GM12874 (cell line): Measurements from ENCODE around the gene C16orf89.

ENCODE experiments used
- CTCF ChIP-seq: IDR thresholded peaks from 2 replicates; pipeline ENCODE4 v1.5.1; 2011; ENCODE audit warnings: low read depth, mild to moderate bottlenecking, control low read depth, low read length, moderate library complexity; ENCODE audit not compliant: insufficient read depth

C16orf89 gene

GRCh38 chr16:5005916-5006315 is 59.8 kb downstream of the C16orf89 start:
- no peak for TF ChIP-seq CTCF

GRCh38 chr16:5004311-5004710 is 61.4 kb downstream of the C16orf89 start:
- no peak for TF ChIP-seq CTCF

DNA sequence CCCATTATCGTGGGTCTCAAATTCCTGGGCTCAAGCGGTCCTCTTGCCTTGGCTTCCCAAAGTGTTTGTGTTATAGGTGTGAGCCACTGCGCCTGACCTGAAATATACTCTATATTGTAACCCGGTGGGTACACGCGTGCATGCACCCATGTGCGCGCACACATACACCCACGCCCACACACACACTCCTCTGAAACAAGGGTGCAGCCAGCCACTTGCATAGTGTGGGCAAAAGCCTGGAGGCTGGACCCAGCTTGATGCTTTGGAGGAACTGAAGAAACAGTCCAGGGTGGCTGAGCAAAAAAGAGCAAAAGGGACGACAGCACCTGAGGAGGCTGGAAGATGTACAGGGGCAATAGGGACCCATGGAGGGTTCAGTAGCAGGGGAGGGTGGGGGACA is 61.9 kb downstream of the C16orf89 start:
- TF ChIP-seq CTCF = no peak

DNA sequence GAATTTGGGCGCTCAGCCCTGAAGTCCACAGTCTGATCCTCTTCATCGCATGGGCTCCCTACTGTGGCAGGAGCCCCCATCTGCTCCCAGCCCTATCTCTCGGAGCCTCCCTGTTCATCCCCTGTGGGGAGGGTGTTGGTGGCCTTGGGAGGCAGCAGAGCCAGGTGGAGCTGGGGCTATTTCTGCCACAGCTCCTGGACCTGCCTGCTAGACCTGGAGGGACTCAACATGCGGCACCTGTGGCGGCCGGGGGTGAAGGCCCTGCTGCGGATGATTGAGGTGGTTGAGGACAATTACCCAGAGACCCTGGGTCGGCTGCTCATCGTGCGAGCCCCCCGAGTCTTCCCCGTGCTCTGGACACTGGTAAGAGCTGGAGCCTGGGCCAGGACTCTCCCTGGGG is 62.5 kb downstream of the C16orf89 start:
- TF ChIP-seq CTCF = no peak

GRCh38 chr16:5002699-5003143 is 63.0 kb downstream of the C16orf89 start:
- TF ChIP-seq CTCF = no peak

DNA sequence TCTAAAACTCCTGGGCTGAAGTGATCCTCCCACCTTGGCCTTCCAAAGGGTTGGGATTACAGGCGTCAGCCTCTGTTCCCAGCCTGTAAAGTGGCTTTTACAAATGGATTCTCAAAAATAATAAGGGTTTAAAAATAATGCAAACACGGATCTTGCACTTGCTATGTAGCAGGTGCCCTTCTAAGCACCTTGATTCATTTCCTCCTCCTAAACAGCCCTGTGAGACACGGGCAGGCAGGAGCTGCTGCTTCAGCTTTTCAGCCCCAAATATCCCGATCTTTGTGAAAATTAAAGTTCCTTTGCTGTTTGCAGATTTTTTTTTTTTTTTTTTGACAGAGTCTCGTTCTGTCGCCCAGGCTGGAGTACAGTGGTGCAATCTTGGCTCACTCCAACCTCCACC is 63.8 kb downstream of the C16orf89 start:
- TF ChIP-seq CTCF = no peak

DNA sequence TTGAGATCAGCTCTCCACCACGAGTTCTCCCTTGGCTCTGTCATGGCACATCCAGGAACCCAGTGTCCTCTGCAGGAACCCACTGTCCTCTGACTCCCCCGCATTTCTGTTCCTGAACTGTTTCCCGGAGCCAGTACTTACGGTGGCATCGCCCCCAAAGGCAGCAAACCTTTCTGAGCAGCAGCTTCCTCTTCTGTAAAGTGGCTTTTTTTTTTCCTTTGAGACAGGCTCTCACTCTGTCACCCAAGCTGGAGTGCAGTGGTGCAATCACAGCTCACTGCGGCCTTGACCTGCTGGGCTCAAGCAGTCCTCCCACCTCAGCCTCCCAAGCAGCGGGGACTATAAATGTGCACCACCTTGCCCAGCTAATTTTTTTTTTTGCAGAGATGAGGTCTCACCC is 64.2 kb downstream of the C16orf89 start:
- no peak for TF ChIP-seq CTCF

- TF ChIP-seq CTCF = no peak
Measured at GRCh38 chr16:5000573-5001001, 65.2 kb downstream of the C16orf89 start.
